Adipocyte (in vitro differentiated cells): Measurements from ENCODE around the gene XIAP.
"Not testable (repeated sequence)": the region's sequence is repeated elsewhere in the genome, so short reads cannot be mapped to it uniquely, and the experiment has no call there.

Experiments
- DNase-seq: peaks from one replicate; pipeline ENCODE4 v3.0.0-alpha.2; 2015; ENCODE audit warnings: low read depth
- H3K27me3 ChIP-seq: replicated peaks from 2 replicates; pipeline ENCODE4 v1.7.0; 2013; ENCODE audit warnings: mild to moderate bottlenecking, low read length, moderate library complexity; ENCODE audit not compliant: control insufficient read depth, insufficient read depth
- H3K36me3 ChIP-seq: 2 replicates; pipeline ENCODE4 v1.7.0; 2013; ENCODE audit warnings: low read length, mild to moderate bottlenecking, moderate library complexity; ENCODE audit not compliant: control insufficient read depth, insufficient read depth, severe bottlenecking
- H3K4me1 ChIP-seq: 2 replicates; pipeline ENCODE4 v1.7.0; 2013; ENCODE audit warnings: mild to moderate bottlenecking, low read length, moderate library complexity; ENCODE audit not compliant: control insufficient read depth, insufficient read depth
- H3K4me3 ChIP-seq: 2 replicates; pipeline ENCODE4 v1.7.0; 2013; ENCODE audit warnings: mild to moderate bottlenecking, low read length, moderate library complexity
- H3K9ac ChIP-seq: 2 replicates; pipeline ENCODE4 v1.7.0; 2013; ENCODE audit warnings: mild to moderate bottlenecking, low read length, moderate library complexity
- H3K9me3 ChIP-seq: 2 replicates; pipeline ENCODE4 v1.7.0; 2013; ENCODE audit warnings: mild to moderate bottlenecking, low read length, moderate library complexity; ENCODE audit not compliant: control insufficient read depth

XIAP gene

DNA sequence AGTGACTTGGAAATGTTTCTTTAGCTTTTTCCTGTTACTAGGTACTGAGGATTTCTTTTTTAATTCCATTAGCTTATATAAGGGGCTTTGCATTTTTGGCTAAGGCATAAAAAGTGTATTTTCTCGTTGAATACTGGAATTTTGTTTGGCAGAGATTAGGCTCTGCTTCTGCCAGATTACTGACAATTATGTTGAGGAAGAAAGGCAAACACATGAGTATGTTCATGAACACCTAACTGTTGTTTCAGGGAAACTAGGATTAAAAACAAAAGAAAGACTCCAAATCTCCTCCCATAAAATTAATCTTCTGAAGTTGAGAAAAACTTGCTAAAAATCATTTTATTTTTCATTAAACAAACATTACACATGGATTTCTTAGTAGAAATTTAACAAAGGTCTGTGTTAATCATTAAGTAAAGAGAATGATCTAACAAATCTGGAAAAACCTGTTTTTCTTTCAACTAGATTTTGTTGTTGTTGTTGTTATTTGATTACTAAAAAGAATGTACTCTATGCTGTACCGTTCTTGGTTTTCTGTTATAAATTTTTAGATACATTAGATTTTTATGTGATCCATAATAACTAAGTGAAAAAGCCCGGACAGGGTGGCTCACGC, 58.4 kb downstream of the XIAP start:
- no peak for DNase-seq
- H3K4me1 ChIP-seq = peaks cover 6% of the 10 kb centered on the region
- no peaks in the 10 kb centered on the region for H3K9me3 ChIP-seq
- H3K27me3 ChIP-seq = no peaks in the 10 kb centered on the region
- H3K9ac ChIP-seq = no peak overlapping the region
- H3K36me3 ChIP-seq = no peaks in the 10 kb centered on the region
- no peak overlapping the region for H3K4me3 ChIP-seq

DNA sequence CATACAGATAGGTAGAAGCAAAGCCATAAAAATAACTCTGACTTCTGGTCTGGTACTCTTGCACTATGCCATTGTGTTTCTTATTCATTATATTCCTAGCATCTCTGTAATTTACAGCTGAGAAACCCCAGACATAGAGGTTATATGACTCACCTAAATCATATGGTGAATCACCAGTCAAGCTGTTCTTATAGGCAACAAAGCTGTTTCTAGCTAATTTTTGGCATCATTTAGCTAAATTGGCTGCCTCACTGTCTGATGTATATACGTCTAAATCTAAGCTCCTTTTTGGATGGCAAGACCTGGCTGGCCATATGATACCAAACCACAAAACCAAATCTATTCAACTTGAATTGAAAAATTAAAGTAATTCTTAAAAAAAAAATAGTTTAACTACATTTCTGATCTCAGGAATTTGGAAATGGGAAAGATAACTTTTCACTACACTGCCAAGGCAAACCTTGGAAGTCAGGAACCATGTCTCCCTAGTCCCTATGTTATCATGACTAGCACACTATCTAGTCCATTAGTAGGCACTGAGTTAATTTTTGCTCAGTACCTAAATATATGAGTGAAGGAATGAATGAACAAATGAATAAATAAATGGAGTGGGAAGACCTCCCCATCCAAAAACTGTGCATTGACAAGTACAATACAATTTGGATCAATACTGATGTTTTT, 60.4 kb downstream of the XIAP start:
- H3K27me3 ChIP-seq = no peaks in the 10 kb centered on the region

DNA sequence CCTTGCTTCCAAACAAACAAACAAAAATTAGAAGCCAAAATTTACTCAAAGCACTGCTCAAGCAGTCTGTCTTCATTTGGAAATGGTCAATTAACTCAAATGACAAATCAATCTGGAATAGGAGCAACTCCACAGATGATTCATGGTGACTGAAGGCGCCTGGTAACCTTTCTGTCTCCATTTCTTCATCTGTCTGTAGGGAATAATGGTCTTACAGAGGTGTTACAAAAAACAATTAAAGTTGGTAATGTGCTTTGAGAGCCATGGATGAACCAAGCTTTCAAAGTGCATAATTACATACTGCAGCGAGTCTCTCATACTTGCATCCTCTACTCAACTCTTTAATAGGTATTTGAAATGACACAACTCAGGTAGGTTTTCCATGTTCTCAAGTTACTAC, 63.4 kb downstream of the XIAP start:
- Histone ChIP-seq H3K4me1 (no peaks in the 10 kb centered on the region), H3K4me3 (no peak overlapping the region), H3K9me3 (no peaks in the 10 kb centered on the region), H3K36me3 (no peaks in the 10 kb centered on the region), H3K27me3 (peaks cover 4% of the 10 kb centered on the region), H3K9ac (no peak overlapping the region)
- DNase-seq = no peak

More for the DNA sequence above, 60.4 kb downstream of the XIAP start:
- Histone ChIP-seq H3K9me3 (no peaks in the 10 kb centered on the region), H3K4me1 (peaks cover 6% of the 10 kb centered on the region), H3K4me3 (no peak overlapping the region), H3K36me3 (no peaks in the 10 kb centered on the region), H3K9ac (no peak overlapping the region)
- peak; percentile 53 for DNase-seq

DNA sequence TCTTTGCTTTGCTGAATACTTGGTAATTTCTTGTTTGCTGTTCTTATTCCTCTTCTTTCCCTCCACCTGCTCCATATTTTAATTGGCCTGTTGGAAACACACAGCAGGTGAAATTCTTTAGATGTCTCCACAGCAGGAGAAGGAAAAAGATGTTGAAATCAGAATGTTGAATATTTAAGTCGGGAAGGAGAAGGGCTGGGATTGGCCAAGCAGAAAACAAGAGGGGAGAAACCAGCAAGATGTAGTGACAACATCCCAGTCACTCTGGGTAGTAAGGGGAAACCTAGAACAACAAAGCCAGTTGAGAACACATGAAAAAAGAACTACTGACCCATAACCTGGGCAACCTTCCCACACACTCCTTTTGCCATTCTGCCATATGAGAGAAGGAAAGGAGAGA, 64.3 kb downstream of the XIAP start:
- H3K4me1 ChIP-seq = no peaks in the 10 kb centered on the region
- H3K9me3 ChIP-seq = no peaks in the 10 kb centered on the region
- H3K4me3 ChIP-seq = no peak overlapping the region
- H3K36me3 ChIP-seq = no peaks in the 10 kb centered on the region
- H3K9ac ChIP-seq = no peak overlapping the region
- H3K27me3 ChIP-seq = peaks cover 4% of the 10 kb centered on the region
- no peak for DNase-seq

DNA sequence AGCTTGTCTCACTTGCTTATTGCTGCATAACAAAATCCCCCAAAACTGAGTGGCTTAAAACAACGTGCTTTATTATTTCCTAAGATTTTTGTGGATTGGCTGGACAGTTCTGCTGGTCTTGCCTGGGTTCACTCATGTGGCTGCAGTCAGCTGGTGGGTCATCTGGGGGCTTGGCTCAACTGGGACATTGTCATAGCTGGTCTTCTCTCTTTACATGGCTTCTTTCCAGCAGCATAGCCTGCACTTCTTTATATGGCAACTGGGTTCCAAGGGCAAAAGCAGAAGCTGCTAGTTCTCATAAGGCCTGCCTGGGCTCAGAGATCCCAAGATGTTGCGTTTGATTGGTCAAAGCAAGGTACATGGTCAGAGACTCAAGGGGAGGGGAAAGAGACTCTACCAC, 68.0 kb downstream of the XIAP start:
- Histone ChIP-seq H3K9me3 (peaks cover 6% of the 10 kb centered on the region), H3K9ac (no peak overlapping the region), H3K27me3 (peaks cover 4% of the 10 kb centered on the region), H3K4me3 (no peak overlapping the region), H3K36me3 (no peaks in the 10 kb centered on the region), H3K4me1 (no peaks in the 10 kb centered on the region)
- no peak for DNase-seq

DNA sequence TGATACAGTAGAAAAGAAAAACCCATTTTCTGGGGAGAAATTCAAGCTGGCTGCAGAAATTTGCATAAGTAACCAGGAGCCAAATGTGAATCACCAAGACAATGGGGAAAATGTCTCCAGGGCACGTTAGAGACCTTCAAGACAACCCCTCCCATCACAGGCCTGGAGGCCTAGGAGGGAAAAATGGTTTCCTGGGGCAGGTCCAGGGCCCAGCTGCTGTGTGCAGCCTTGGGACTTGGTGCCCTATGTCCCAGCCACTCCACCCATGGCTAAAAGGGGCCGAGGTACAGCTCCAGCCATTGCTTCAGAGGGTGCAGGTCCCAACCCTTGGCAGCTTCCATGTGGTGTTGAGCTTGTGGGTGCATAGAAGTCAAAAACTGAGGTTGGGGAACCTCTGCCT, 72.2 kb downstream of the XIAP start:
- H3K4me1 ChIP-seq, H3K9ac ChIP-seq, H3K9me3 ChIP-seq, H3K4me3 ChIP-seq, H3K36me3 ChIP-seq, H3K27me3 ChIP-seq, DNase-seq: not testable (repeated sequence)

DNA sequence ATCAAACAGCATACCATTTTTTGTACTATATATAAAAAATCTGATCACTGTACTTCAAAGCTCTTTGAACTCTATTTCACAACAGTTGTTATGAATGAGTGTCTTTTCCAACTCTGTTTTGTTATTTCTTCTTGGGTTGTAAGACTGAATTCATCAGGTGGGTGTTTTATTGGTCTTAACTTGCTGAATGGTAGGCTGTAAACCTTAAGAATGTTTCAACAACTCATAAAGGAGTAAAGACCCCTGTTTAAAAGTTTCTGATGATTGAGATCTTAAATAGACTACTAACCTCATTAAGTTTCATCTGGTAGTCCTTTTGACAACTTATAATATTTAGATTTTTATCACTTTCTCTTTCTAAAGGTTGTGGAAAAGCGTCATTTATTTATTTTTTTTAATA, 83.2 kb downstream of the XIAP start:
- Histone ChIP-seq H3K36me3 (no peaks in the 10 kb centered on the region), H3K4me3 (no peak overlapping the region), H3K9ac (no peak overlapping the region), H3K4me1 (no peaks in the 10 kb centered on the region), H3K27me3 (no peaks in the 10 kb centered on the region), H3K9me3 (no peaks in the 10 kb centered on the region)
- no peak for DNase-seq

DNA sequence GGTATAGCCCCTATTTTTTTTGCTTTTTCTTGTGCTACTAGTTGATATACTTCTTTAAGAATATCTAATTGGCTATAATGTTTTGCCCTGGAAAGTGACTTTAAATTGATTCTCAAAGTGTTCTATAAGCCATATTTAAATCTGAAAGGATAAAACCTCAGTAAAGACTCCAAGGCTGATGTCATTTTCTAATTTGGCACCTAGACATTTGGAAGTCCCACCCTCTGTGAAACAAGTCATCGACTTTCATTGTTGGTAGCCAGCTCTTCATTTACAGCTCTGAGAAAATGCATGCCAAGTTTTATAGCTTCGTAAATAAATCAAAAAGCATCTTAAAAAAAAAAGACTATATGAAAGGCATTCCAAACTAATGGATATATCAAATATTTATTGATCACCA, 83.6 kb downstream of the XIAP start:
- H3K36me3 ChIP-seq = no peaks in the 10 kb centered on the region
- no peak overlapping the region for H3K9ac ChIP-seq
- no peaks in the 10 kb centered on the region for H3K4me1 ChIP-seq
- no peaks in the 10 kb centered on the region for H3K27me3 ChIP-seq
- H3K4me3 ChIP-seq = no peak overlapping the region
- no peaks in the 10 kb centered on the region for H3K9me3 ChIP-seq
- DNase-seq = no peak

DNA sequence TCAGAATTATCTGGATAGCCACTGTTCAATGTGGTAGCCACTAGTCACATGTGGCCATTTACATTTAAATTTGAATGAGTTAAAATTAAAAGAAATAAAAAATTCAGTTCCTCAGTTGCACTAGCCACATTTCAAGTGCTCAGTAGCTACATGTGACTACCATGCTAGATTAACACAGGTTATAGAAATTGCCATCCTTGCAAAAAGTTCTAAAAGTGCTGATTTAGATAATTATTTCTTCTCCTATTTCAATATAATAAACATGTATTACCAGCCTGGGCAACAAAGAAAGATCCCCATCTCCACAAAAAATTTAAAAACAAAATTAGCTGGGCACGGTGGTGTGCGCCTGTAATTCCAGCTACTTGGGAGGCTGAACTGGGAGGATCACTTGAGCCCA, 90.0 kb downstream of the XIAP start:
- Histone ChIP-seq H3K27me3 (no peaks in the 10 kb centered on the region), H3K9ac (no peak overlapping the region), H3K9me3 (no peaks in the 10 kb centered on the region), H3K36me3 (no peaks in the 10 kb centered on the region), H3K4me1 (peaks cover 2% of the 10 kb centered on the region), H3K4me3 (no peak overlapping the region)
- no peak for DNase-seq

DNA sequence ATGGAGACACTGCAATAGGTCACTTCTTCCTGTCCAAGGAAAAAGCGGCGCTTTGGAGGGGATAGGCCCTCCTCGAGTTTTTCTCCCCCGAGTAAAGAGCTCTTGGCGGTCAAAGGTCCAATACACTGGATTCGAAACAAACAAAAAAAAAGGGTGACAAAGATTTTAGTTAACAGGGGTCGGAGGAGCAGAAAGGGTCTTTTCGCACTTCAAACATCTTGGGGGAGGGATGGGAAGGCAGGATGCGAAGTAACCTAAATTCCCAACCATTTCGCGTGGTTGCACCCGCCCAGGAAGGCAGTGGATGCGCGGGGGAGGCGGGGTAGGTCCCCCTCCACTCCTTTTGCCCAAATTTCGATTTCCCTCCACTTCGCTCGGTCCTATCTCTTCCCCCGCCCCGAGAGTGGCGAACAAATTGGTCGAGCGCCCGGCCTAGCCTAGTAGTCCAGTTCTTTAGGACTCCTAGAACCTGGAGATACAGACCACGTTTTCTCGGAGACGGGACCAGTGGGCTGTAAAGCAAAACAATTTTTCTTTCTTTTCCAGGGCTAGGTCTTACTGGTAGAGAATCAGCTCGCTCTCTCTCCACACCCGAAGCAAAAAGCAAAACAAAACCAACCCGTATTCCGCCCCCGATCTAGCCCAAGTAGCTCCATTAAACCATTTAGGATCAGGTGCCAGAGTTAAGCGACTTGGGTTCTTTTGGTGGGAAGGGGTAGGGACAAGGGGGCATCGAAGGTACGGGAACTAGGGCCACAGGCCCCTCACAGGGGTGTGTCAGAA, 99.6 kb downstream of the XIAP start:
- Histone ChIP-seq H3K9me3 (no peaks in the 10 kb centered on the region), H3K36me3 (no peaks in the 10 kb centered on the region), H3K9ac (peak overlapping the region; percentile 82), H3K4me3 (peak overlapping the region; percentile 84), H3K27me3 (no peaks in the 10 kb centered on the region), H3K4me1 (peaks cover 3% of the 10 kb centered on the region)
- DNase-seq = peak; percentile 53

DNA sequence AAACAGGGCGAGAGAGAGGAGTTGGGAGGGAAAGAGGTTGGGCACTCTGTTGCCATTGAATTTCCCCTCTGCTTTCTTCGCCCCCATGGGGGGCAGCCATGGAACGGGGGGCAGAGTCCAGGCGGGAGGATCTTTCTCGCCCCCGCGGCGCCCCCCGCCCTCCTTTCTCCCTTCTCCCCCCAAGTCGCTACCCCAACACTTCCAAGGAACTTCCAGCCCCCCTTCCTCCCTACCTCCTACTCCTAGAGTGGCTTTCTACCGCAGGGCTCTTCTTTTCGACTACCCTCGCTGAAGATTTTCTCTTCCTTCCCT, 101.1 kb downstream of the XIAP start:
- no peaks in the 10 kb centered on the region for H3K27me3 ChIP-seq
- DNase-seq = no peak

More for the DNA sequence above, 101.1 kb downstream of the XIAP start:
- H3K9ac ChIP-seq = peak overlapping the region; percentile 98
- peaks cover 13% of the 10 kb centered on the region for H3K4me1 ChIP-seq
- peak overlapping the region; percentile 91 for H3K4me3 ChIP-seq
- H3K36me3 ChIP-seq = no peaks in the 10 kb centered on the region
- H3K9me3 ChIP-seq = no peaks in the 10 kb centered on the region
